HG02852 (cell line): ENCODE data around the gene SPACA1.

ENCODE experiments used
- ATAC-seq: cut with Tn5 transposase; IDR thresholded peaks from one replicate; pipeline ENCODE4 v1.9.1; 2021; ENCODE audit warnings: mild to moderate bottlenecking, moderate library complexity; ENCODE audit not compliant: unreplicated experiment

SPACA1 gene

DNA sequence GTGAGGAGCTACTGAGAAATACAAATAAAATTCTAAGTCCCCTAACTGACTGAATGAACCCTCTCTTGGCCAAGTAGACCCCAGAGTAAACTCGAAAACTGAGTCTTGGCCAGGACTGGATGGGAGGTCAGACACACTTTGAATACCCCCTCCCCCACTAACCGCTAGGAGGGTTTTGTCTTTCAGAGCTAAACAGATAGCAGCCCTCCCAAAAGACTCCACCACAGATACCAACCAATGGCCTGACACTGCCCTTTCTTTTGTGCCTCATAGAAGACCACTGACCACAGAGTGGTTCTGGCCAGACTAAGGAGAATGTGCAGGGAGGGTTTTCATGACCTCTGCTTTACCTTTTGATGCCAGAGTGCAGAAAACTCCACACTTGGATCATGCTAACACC lies 42.1 kb downstream of the SPACA1 start:
- no peak for ATAC-seq

DNA sequence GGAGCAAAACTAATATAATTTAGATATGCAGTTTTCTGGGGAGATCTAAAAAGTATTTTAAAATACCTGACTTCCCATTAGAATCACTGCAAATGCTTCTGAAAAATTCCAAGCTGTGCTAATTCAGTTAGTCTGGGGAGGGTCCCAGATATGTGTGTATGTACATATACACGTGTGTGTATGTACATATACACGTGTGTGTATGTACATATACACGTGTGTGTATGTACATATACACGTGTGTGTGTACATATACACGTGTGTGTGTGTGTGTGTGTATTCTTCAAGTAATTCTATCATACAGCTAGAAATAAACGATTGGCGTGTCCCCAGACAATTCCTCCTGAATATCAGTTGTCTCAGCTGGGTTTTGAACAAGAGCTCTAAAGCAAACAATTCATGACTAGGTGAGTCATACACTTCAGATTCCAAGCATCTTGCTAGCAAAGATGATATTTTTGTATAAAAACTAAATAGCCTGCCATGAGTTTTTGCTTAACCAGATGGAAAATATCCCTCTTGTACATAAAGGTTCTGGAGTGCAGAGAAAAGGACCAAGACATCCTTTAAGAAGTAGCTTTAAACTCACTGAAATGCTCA lies 58.2 kb downstream of the SPACA1 start:
- ATAC-seq = no peak

DNA sequence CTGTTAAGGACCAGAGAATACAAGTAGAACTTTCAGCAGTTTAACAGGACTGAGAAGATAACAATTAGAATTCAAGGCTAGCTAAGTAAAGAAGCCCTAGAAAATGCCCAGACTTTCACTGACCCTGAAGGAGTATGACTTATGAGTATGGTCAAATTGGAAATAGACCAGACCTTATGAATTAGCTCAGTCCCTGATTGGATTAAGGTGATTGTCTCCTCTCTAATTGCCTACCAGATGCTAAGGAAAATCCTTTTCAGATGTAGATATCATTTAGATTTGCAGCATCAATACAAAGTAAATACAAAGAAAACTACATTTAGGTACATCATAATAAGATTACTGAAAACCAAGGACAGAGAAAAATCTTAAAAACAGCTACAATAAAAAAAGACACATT lies 59.6 kb downstream of the SPACA1 start:
- ATAC-seq = no peak

DNA sequence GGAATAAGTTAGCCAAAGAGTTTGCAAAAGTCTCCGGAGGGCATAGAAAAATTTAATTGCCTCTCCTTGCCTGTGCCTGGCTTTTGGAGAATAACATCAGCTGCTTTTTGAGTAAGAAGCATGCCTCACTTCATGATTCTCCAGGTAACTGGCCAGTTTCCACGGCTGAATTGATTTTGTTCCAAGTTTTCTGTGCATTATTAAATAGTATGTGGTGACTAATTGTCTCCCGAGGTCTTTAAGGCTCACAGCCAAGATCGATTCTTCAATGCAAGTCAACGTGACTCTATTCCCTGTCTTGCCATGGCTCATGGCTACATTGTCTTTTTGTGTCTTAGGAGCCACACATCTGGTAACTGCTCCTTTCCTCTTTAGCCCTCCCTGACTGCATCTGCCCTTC lies 64.3 kb downstream of the SPACA1 start:
- ATAC-seq = no peak

DNA sequence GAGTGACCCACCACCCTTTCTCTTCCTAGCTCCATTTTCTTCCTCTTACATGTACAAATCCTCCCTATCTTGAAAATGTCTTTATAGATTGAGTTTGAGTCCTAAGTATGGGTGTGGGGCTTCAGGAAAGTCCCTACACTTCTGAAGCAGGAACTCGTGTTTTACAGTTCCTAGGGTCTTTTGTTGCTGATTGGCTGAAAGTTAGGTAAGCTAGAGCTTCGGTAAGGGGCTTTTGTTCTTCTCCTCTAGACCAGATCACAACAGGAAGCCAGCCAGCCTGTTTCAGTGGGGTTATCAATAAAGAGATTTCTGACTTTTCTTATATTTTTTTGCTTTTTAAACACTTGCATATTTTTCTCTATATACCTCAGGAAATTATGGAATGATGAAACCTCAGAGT lies 67.2 kb downstream of the SPACA1 start:
- peak; percentile 45 for ATAC-seq

DNA sequence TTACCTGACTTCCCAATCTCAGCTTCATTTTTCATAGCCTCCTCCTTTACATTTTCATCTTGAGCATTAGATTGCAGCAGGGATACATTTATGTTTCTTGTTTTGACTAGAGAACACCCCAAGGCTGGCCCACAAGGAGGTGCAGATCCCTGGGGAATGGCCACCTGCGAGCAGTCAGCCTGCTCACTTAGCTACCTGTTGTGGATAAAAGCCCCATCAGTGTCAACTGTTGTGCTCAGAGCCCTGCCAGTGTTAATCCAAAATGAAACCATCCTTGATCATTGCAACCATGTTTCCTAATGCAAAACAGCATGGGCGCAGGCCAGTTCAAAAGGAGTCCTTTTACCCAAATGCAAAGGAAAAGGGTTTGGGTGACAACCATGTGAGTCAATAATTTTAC lies 67.7 kb downstream of the SPACA1 start:
- no peak for ATAC-seq

DNA sequence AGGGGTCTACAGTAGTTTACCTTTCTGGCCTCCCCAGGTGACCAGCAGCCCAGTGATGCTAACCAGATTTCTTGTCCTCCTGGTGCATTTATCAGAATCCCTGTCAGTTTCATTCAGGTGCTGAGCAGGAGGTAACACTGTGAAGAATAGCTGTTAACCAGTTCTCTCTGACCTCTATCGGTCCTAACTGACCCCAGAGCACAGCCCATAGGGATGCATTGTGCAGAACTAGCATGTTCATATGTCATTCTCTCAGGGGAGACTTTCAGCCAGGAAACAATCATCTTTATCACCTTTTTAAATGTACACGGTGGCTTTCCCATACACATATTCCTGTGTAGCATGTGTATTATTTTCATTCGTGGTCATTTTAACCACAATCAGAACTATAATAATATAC lies 68.6 kb downstream of the SPACA1 start:
- no peak for ATAC-seq
